ENCODE data around the gene RAF1. TPM values are rescaled to one million over a fixed set of nuclear protein-coding genes. Genes with fewer than 3 reads are reported as not detected.

RAF1 gene
- total and polyA plus RNA-seq, 5 donors: 88.0 to 146 (median 138) TPM

DNA sequence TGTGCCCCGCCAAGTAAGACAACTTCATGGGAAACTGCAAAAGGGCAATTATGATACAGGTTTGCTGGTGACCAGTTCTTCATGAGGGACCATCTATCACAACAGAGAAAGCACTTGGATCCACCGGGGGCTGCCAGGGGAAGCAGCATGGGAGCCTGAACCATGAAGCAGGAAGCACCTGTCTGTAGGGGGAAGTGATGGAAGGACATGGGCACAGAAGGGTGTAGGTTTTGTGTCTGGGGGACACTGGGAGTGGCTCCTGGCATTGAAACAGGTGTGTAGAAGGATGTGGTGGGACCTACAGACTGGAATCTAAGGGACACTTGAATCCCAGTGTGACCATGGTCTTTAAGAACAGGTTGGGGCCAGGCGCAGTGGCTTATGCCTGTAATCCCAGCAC, 84.5 kb downstream of the RAF1 start:
- Histone ChIP-seq H3K9me3 (ENCODE audit: control insufficient read depth, low read length) (no peaks in the 10 kb centered on the region), H3K27ac (ENCODE audit: low read length) (no peak overlapping the region), H3K27me3 (ENCODE audit: control insufficient read depth, insufficient read depth) (no peaks in the 10 kb centered on the region), H3K4me3 (ENCODE audit: low read length) (no peak overlapping the region), H3K4me1 (ENCODE audit: control insufficient read depth, insufficient read depth, low read length) (peaks cover under 1% of the 10 kb centered on the region)
- 85% methylated on average over 3 of the region's 3 CpGs for WGBS
- no peak for ATAC-seq
- DNase-seq: no peak
- intact Hi-C loops (cut with DNase I): no loop called here

GRCh38 chr3:12578742-12579141, 85.2 kb downstream of the RAF1 start:
- intact Hi-C loops (cut with DNase I): no loop called here
- Histone ChIP-seq H3K9me3 (ENCODE audit: control insufficient read depth, low read length) (no peaks in the 10 kb centered on the region), H3K27me3 (ENCODE audit: control insufficient read depth, insufficient read depth) (no peaks in the 10 kb centered on the region), H3K4me1 (ENCODE audit: control insufficient read depth, insufficient read depth, low read length) (peaks cover 7% of the 10 kb centered on the region), H3K4me3 (ENCODE audit: low read length) (no peak overlapping the region), H3K27ac (ENCODE audit: low read length) (no peak overlapping the region)
- WGBS: 88% methylated on average over 2 of the region's 2 CpGs
- no peak for DNase-seq
- no peak for ATAC-seq

DNA sequence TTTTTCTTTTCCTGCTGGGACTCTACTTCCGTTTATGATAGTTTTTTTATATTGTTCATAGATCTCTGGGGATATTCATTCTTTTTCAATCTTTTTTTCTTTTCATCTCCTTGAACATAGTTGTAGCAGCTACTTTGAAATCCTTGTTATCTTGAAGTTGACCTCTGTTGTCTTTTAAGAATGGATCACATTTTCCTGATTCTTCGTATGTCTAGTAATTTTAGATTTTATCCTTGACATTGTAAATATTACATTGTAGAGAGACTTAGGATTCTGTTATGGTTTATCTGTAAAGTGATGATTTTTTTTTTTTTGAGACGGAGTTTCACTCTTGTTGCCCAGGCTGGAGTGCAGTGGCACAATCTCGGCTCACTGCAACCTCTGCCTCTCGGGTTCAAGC, 86.5 kb downstream of the RAF1 start:
- no peak for ATAC-seq
- Histone ChIP-seq H3K9me3 (ENCODE audit: control insufficient read depth, low read length) (no peaks in the 10 kb centered on the region), H3K27me3 (ENCODE audit: control insufficient read depth, insufficient read depth) (no peaks in the 10 kb centered on the region), H3K4me1 (ENCODE audit: control insufficient read depth, insufficient read depth, low read length) (peaks cover 7% of the 10 kb centered on the region), H3K4me3 (ENCODE audit: low read length) (no peak overlapping the region), H3K27ac (ENCODE audit: low read length) (no peak overlapping the region)
- 91% methylated on average over 5 of the region's 5 CpGs for WGBS
- intact Hi-C loops (cut with DNase I): no loop called here
- DNase-seq: no peak

GRCh38 chr3:12574661-12575060, 89.3 kb downstream of the RAF1 start:
- peak; percentile 81 to 86 for ATAC-seq
- 22% methylated on average over 7 of the region's 7 CpGs for WGBS
- peak; percentile 42 to 80 (median 57) for DNase-seq
- H3K27me3 ChIP-seq (ENCODE audit: control insufficient read depth, insufficient read depth): no peaks in the 10 kb centered on the region
- H3K9me3 ChIP-seq (ENCODE audit: control insufficient read depth, low read length): no peaks in the 10 kb centered on the region
- intact Hi-C loops (cut with DNase I): no loop called here
- H3K4me3 ChIP-seq (ENCODE audit: low read length): no peak overlapping the region
- H3K27ac ChIP-seq (ENCODE audit: low read length): peak overlapping the region; percentile 70
- peaks cover 7% of the 10 kb centered on the region for H3K4me1 ChIP-seq (ENCODE audit: control insufficient read depth, insufficient read depth, low read length)

DNA sequence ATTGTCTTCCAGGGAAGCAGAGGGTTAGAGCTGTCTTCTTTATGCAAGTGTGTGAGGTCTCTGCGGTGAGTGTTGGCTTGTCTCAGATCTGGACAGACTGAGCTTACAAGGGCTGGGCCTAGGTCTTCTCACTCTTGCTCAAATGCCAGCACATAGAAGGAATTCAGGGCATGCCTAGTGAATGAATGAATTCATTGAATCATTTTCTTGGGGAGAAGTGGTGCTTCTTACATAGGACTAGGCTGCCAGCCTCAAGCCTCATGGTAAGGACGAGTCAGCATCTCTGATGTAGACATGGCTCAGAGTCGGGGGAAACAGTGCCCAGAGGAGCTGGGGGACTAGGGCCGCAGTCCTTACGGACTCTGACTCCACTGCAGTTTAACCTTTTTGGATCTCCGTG, 89.8 kb downstream of the RAF1 start:
- ATAC-seq: peak in 1 of 2 donors; percentile 19
- H3K4me1 ChIP-seq (ENCODE audit: control insufficient read depth, insufficient read depth, low read length): peaks cover 7% of the 10 kb centered on the region
- intact Hi-C loops (cut with DNase I): no loop called here

DNA sequence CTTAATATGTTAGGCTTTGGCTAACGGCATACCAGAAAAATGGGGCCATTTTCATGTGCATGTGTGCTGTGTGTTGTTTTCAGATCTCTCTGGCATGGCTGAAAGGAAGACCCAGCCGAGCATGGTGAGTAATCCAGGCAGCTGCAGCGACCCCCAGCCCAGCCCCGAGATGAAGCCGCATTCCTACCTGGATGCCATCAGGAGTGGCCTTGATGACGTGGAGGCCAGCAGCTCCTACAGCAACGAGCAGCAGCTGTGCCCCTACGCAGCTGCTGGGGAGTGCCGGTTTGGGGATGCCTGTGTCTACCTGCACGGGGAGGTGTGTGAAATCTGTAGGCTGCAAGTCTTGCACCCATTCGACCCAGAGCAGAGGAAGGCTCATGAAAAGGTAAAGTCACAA, 91.9 kb downstream of the RAF1 start:
- Histone ChIP-seq H3K9me3 (ENCODE audit: control insufficient read depth, low read length) (no peaks in the 10 kb centered on the region), H3K4me1 (ENCODE audit: control insufficient read depth, insufficient read depth, low read length) (peaks cover 7% of the 10 kb centered on the region), H3K4me3 (ENCODE audit: low read length) (no peak overlapping the region), H3K27ac (ENCODE audit: low read length) (no peak overlapping the region), H3K27me3 (ENCODE audit: control insufficient read depth, insufficient read depth) (no peaks in the 10 kb centered on the region)
- ATAC-seq (no peak), DNase-seq (no peak)
- 88% methylated on average over 11 of the region's 11 CpGs for WGBS
- intact Hi-C loops (cut with DNase I): no loop called here

More for the DNA sequence above, 89.8 kb downstream of the RAF1 start:
- no peak for DNase-seq
- H3K27me3 ChIP-seq (ENCODE audit: control insufficient read depth, insufficient read depth): no peaks in the 10 kb centered on the region
- H3K9me3 ChIP-seq (ENCODE audit: control insufficient read depth, low read length): no peaks in the 10 kb centered on the region
- H3K27ac ChIP-seq (ENCODE audit: low read length): peak overlapping the region; percentile 70
- 91% methylated on average over 6 of the region's 6 CpGs for WGBS
- no peak overlapping the region for H3K4me3 ChIP-seq (ENCODE audit: low read length)

DNA sequence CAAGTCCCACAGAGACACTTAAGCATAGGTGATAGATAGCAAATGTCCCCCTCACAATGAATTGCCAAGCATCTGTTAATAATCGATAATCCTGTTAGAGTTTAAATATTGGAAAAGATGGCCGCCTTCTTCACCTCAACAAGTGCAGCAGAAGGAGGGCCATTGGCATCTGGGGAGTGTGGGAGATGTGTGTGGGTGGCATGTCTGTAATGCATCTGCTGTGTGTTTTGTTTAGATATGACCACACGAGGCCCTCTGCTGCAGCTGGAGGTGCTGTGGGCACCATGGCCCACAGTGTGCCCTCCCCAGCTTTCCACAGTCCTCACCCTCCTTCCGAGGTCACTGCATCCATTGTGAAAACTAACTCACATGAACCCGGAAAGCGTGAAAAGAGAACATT, 94.1 kb downstream of the RAF1 start:
- Histone ChIP-seq H3K4me1 (ENCODE audit: control insufficient read depth, insufficient read depth, low read length) (peaks cover 7% of the 10 kb centered on the region), H3K27ac (ENCODE audit: low read length) (no peak overlapping the region), H3K4me3 (ENCODE audit: low read length) (no peak overlapping the region), H3K9me3 (ENCODE audit: control insufficient read depth, low read length) (no peaks in the 10 kb centered on the region), H3K27me3 (ENCODE audit: control insufficient read depth, insufficient read depth) (no peaks in the 10 kb centered on the region)
- intact Hi-C loops (cut with DNase I): no loop called here
- WGBS: 84% methylated on average over 6 of the region's 6 CpGs
- ATAC-seq: no peak
- DNase-seq: no peak

DNA sequence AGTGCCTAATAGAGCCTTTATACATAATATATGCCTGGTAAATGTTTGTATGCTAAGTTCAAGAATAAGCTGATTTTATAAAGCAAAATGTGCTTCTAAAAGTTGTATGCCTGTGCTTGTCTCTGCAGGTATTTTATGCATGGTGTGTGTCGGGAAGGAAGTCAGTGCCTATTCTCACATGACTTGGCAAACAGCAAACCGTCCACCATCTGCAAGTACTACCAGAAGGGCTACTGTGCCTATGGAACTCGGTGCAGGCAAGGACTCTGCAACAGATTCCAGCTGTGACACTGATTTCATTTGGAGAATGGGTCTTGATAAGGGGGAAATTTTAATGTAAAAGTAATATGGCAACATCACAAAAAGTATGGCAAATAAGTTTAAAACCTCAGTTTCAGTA, 95.2 kb downstream of the RAF1 start:
- DNase-seq (no peak), ATAC-seq (no peak)
- Histone ChIP-seq H3K9me3 (ENCODE audit: control insufficient read depth, low read length) (no peaks in the 10 kb centered on the region), H3K4me3 (ENCODE audit: low read length) (no peak overlapping the region), H3K27ac (ENCODE audit: low read length) (no peak overlapping the region), H3K27me3 (ENCODE audit: control insufficient read depth, insufficient read depth) (no peaks in the 10 kb centered on the region), H3K4me1 (ENCODE audit: control insufficient read depth, insufficient read depth, low read length) (no peaks in the 10 kb centered on the region)
- 62% methylated on average over 3 of the region's 3 CpGs for WGBS
- intact Hi-C loops (cut with DNase I): no loop called here

DNA sequence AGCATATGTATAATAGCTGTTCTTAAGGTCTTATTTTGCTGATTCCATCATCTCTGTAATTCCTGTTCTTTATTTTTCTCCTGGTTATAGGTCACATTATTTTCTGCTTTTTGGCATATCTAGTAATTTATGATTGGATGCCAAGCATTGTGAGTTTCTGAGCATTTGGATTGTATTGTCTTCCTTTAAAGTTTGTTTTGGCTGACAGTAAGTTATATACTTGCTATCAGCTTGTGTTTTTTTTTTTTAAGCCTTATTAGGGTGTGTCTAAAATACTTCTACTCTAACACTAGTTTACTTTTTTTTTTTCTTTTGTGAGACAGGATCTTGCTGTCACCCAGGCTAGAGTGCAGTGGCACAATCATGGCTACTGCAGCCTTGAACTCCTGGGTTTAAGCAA, 96.9 kb downstream of the RAF1 start:
- peak in 1 of 2 donors; percentile 60 for ATAC-seq
- H3K4me3 ChIP-seq (ENCODE audit: low read length): no peak overlapping the region
- no peak for DNase-seq
- intact Hi-C loops (cut with DNase I): no loop called here
- H3K27me3 ChIP-seq (ENCODE audit: control insufficient read depth, insufficient read depth): no peaks in the 10 kb centered on the region
- no peak overlapping the region for H3K27ac ChIP-seq (ENCODE audit: low read length)
- H3K9me3 ChIP-seq (ENCODE audit: control insufficient read depth, low read length): no peaks in the 10 kb centered on the region
- peaks cover under 1% of the 10 kb centered on the region for H3K4me1 ChIP-seq (ENCODE audit: control insufficient read depth, insufficient read depth, low read length)

GRCh38 chr3:12562451-12562850, 101.5 kb downstream of the RAF1 start:
- intact Hi-C loops (cut with DNase I): no loop called here
- 39% methylated on average over 1 of the region's 1 CpG for WGBS
- no peak for ATAC-seq

DNA sequence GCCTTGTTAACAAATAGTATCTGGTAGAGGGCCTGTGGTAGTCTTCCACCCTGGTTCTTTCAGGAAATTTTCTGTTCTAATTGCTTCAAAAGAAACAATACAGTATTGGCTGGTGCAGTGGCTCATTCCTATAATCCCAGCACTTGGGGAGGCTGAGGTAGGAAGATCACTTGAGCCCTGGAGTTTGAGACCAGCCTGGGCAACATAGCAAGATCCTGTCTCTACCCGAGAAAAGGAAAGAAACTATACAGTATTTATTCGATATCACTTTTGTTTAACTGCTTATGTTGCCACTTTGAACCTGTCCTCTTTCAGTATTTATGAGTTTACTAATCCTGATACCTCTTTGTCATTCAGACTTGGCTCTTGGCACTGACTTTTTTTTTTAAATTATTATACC, 102.5 kb downstream of the RAF1 start:
- intact Hi-C loops (cut with DNase I): no loop called here
- DNase-seq (no peak), ATAC-seq (no peak)
- H3K27ac ChIP-seq (ENCODE audit: low read length): no peak overlapping the region
- 93% methylated on average over 2 of the region's 2 CpGs for WGBS
- no peaks in the 10 kb centered on the region for H3K27me3 ChIP-seq (ENCODE audit: control insufficient read depth, insufficient read depth)
- H3K4me1 ChIP-seq (ENCODE audit: control insufficient read depth, insufficient read depth, low read length): peaks cover 8% of the 10 kb centered on the region
- no peak overlapping the region for H3K4me3 ChIP-seq (ENCODE audit: low read length)
- no peaks in the 10 kb centered on the region for H3K9me3 ChIP-seq (ENCODE audit: control insufficient read depth, low read length)

More at GRCh38 chr3:12562451-12562850, 101.5 kb downstream of the RAF1 start:
- H3K27ac ChIP-seq (ENCODE audit: low read length): peak overlapping the region; percentile 14
- H3K4me1 ChIP-seq (ENCODE audit: control insufficient read depth, insufficient read depth, low read length): peaks cover 8% of the 10 kb centered on the region
- no peak for DNase-seq
- H3K4me3 ChIP-seq (ENCODE audit: low read length): no peak overlapping the region
- no peaks in the 10 kb centered on the region for H3K27me3 ChIP-seq (ENCODE audit: control insufficient read depth, insufficient read depth)
- no peaks in the 10 kb centered on the region for H3K9me3 ChIP-seq (ENCODE audit: control insufficient read depth, low read length)

- H3K4me1 ChIP-seq (ENCODE audit: control insufficient read depth, insufficient read depth, low read length): peaks cover 8% of the 10 kb centered on the region
- intact Hi-C loops (cut with DNase I): no loop called here
- H3K27ac ChIP-seq (ENCODE audit: low read length): peak overlapping the region; percentile 73
- H3K4me3 ChIP-seq (ENCODE audit: low read length): no peak overlapping the region
- H3K27me3 ChIP-seq (ENCODE audit: control insufficient read depth, insufficient read depth): no peaks in the 10 kb centered on the region
- DNase-seq (no peak), ATAC-seq (no peak)
- H3K9me3 ChIP-seq (ENCODE audit: control insufficient read depth, low read length): no peaks in the 10 kb centered on the region
- 66% methylated on average over 5 of the region's 5 CpGs for WGBS
Observed at GRCh38 chr3:12560505-12561190, 103.3 kb downstream of the RAF1 start.

Measured in right cardiac atrium (tissue), 5 donors.